ENCODE measurements around the gene NCOA3. TPM values are rescaled to one million over a fixed set of nuclear protein-coding genes. Genes with fewer than 3 reads are reported as not detected.
"Not testable (repeated sequence)": the region's sequence is repeated elsewhere in the genome, so short reads cannot be mapped to it uniquely, and the experiment has no call there.

Gene NCOA3
- total RNA-seq, 1 experiment from 2014 or later, result 17.5 TPM

DNA sequence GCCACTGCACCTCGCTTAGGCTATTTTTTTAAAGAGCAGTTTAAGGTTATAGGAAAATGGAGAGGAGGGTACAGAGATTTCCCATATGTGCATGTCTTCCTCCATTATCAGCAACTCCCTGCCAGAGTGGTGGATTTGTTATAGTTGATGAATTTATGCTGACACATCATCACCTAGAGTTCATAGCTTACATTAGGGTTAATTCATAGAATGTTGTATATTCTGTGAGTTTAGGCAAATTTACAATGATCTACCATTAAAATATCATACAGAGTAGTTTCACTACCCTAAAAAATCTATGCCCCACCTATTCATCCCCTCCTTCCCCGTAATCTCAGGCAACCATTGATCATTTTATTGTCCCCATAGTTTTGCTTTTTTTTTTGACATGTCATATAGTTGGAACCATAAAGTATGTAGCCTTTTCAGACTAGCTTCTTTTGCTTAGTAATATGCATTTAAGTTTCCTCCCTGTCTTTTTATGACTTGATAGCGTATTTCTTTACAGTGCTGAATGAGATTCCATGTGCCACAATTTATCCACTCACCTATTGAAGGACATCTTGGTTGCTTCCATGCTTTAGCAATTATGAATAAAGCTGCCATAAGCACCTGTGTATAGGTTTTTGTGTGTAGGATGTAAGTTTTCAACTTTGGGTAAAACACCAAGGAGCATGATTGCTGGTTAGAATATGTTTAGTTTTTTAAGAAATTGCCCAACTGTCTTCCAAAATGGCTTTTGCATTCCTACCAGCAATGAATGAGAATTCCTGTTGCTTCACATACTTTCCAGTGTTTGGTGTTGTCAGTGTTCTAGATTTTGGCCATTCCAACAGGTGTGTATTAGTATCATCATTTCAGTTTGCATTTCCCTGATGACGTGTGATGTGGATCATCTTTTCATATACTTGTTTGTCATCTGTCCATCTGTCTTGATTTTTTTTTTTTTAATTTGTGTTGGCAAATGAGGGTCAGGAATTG lies 60.2 kb downstream of the NCOA3 start:
- DNase-seq (ENCODE audit: low read depth), result no peak

- no peak for DNase-seq (ENCODE audit: low read depth)
These were observed 64.6 kb downstream of the NCOA3 start for GRCh38 chr20:47566269-47566668.

GRCh38 chr20:47568019-47568418 lies 66.3 kb downstream of the NCOA3 start:
- DNase-seq (ENCODE audit: low read depth), result peak; percentile 78

- no peak for DNase-seq (ENCODE audit: low read depth)
These were observed 67.2 kb downstream of the NCOA3 start for GRCh38 chr20:47568837-47569410.

- no peak for DNase-seq (ENCODE audit: low read depth)
These were observed 69.7 kb downstream of the NCOA3 start for GRCh38 chr20:47571426-47571825.

- no peak for DNase-seq (ENCODE audit: low read depth)
These were observed 70.5 kb downstream of the NCOA3 start for GRCh38 chr20:47572105-47572729.

DNA sequence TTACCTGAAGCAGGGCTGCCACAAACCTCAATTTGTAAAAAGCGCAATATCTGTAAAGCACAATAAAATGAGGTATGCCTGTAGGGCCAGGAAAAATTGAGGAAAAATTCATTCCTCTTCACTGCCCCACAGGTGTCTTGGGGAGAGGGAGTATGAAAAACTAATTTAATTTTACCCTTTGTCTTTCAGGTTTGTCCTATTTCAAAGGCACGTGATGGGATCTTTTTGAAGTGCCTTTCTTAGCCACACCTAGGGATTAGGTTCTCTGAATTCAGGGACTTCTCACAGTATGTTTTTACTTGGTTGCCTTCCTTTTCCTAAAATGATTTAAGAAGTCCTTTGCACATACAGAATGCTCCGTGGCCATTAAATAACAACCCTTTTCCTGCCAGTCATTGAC lies 71.9 kb downstream of the NCOA3 start:
- no peak for DNase-seq (ENCODE audit: low read depth)

DNA sequence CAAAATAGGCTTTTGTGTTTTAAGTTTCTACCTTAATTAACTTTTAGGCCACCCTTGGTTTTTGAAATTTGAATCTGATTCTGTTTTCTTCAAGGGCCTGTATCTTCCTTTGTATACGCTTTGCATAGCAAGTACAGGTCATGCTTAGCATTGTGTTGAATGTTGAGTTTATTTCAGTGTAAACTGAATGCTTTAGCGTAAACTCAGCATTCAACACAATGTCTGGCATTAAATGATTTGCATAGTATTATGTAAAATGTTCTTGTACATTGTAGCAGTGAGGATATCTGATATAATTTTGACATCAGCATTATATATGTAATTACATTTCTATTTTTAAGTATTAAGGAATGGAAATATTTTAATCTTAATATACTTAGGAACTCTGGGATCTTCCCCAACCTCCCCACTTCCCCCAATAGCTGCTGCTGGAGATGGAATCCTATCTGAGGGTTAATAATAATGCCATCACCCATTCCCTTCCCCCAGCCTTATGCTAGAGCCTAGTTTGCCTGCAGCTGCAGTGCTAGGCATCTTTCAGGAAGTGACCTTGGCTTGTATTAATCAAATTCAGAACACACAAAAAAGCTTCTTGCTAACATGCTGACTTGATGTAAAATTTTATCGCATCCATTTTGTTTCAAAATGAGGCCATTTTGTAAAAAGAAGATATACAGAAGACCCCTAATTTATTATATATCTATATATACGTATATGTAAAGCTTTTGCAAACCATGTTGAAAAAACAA lies 73.1 kb downstream of the NCOA3 start:
- peak; percentile 18 for DNase-seq (ENCODE audit: low read depth)

DNA sequence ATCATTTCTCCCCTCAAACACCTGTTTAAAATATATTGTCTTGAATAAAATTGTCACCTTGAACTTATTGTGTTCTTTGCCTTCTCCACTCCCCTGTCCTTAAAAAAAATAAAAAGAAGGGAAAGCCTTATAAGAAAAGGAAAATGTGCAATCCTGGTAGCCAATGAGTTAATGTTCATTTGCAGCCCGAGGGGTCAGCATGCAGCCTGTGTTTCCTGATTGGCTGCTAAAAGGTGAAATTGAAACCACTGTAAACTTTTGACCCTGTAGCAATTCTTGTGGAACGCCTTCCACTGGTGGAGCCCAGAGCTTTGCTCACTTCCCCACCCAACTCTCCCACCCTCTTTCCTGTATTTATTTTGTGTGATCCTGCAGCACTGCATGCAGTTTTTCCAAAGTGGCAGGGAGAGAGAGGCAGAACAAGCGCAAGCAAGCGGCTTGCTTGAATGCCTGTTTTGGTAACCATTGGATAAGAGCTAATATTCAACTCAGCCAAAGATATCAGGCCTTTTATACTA lies 74.9 kb downstream of the NCOA3 start:
- peak; percentile 83 for DNase-seq (ENCODE audit: low read depth)

GRCh38 chr20:47577314-47577713 lies 75.6 kb downstream of the NCOA3 start:
- DNase-seq (ENCODE audit: low read depth), result no peak

DNA sequence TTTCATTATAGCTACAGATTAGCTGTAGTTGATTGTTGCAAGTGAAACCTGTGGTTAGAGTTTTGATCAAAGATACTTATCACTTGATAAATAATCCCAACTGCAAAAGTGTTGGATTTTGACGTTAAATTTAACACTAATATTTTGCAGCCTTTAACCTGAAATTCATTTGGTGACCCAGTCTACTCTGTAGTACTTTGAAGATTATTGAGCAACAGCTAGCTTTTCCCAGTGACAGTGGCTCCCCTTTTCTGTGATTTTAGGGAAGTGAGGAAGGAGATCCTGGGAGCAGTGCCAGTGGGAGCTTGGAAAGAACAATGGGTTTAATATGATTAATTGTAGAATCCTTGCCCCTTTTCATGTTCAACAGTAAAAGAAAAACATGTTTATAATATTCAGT lies 76.9 kb downstream of the NCOA3 start:
- DNase-seq (ENCODE audit: low read depth), result no peak

- DNase-seq (ENCODE audit: low read depth), result not testable (repeated sequence)
These were observed 79.0 kb downstream of the NCOA3 start for GRCh38 chr20:47580686-47581085.

GRCh38 chr20:47581090-47581489 lies 79.4 kb downstream of the NCOA3 start:
- DNase-seq (ENCODE audit: low read depth), result no peak

- DNase-seq (ENCODE audit: low read depth), result no peak
These were observed 81.9 kb downstream of the NCOA3 start for GRCh38 chr20:47583551-47583950.

DNA sequence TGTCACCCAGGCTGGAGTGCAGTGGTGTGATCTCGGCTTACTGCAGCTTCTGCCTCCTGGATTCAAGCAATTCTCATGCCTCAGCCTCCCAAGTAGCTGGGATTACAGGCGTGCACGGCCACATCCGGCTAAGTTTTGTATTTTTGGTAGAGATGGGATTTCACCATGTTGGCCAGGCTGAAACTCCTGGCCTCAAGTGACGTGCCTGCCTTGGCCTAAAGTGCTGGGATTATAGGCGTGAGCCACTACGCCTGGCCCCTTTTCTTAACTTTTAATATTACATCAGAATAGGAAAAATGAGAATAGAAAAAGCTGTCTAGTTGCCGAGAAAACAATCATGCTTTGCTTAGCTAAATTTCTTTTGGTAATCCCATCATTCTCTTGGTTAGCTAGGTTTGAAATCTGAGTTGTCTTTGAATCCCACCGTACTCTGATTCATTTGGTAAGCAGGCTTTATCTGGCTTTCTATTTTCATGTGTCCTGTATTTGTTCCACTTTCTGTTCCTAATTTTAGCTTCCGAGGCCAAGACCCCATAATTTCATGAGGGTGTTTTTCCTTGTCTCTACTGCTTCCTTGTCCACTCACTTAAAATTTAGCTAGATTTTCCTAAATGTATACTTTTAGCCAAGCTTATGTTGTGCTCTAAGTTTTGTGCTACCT lies 83.5 kb downstream of the NCOA3 start:
- no peak for DNase-seq (ENCODE audit: low read depth)

- DNase-seq (ENCODE audit: low read depth), result no peak
These were observed 85.1 kb downstream of the NCOA3 start for GRCh38 chr20:47586649-47587294.

GRCh38 chr20:47588158-47588557 lies 86.5 kb downstream of the NCOA3 start:
- DNase-seq (ENCODE audit: low read depth), result no peak

DNA sequence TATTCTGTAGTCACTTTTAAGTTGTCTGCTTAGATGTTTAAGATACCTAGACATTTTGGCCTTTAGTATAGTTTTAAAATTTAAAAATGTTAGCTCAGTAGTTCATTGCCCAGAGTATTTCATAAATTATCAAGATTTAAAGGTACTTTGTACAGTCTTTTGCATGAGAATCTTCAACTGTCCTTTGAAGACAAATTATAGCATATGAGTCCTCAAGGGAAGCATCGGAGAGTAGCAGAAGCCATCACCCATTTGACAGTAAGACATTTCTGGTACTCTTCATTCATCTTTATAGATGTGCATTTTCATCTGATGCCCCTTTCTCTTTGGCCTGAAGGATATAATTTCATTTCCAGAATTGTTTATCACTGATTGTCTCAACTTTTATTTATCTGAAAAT lies 89.5 kb downstream of the NCOA3 start:
- no peak for DNase-seq (ENCODE audit: low read depth)

DNA sequence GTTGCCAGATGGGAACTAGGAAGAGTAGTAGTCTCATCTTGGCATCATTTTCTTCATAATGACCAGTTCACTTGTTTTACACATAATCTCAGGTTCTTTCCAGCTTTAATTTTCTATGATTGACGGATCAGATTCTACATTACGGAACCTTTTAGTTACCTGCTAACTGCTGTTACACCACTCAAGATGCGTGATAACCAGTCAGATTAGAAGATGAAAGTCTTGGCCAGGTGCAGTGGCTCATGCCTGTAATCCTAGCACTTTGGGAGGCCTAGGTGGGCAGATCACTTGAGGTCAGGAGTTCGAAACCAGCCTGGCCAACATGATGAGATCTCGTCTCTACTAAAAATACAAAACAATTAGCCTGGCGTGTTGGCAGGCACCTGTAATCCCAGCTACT lies 92.5 kb downstream of the NCOA3 start:
- DNase-seq (ENCODE audit: low read depth), result no peak

DNA sequence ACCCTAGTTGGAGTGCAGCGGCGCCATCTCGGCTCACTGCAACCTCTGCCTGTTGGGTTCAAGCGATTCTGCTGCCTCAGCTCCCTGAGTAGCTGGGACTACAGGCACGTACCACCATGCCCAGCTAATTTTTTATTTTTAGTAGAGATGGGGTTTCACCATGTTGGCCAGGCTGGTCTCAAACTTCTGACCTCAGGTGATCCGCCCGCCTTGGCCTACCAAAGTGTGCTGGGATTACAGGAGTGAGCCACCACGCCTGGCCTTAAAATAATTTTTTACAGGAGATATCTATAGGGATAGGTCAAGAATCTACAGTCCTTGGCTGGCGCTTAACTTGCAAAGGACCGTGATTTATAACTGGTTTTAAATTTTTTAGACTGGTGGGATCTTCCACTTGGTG lies 93.5 kb downstream of the NCOA3 start:
- not testable (repeated sequence) for DNase-seq (ENCODE audit: low read depth)

Data from LHCN-M2 (cell line).